ENCODE data around the gene GYG1.
"Not testable (repeated sequence)": the region's sequence is repeated elsewhere in the genome, so short reads cannot be mapped to it uniquely, and the experiment has no call there.

Gene GYG1

GRCh38 chr3:148987551-148987950, 3.8 kb upstream of the GYG1 start:
- DNase-seq (ENCODE audit: low spot score); FAIRE-seq: not testable (repeated sequence)

- FAIRE-seq (no peak), DNase-seq (ENCODE audit: low spot score) (no peak)
Observed at GRCh38 chr3:148990236-148990635, 1.1 kb upstream of the GYG1 start.

- peak; percentile 31 for DNase-seq (ENCODE audit: low spot score)
- no peak for FAIRE-seq
Observed at GRCh38 chr3:148992027-148992634, 791 bp downstream of the GYG1 start.

GRCh38 chr3:148992635-148993255, 1.4 kb downstream of the GYG1 start:
- DNase-seq (ENCODE audit: low spot score), result no peak
- no peak for FAIRE-seq

- no peak for DNase-seq (ENCODE audit: low spot score)
- no peak for FAIRE-seq
Observed at GRCh38 chr3:148997623-148998022, 6.3 kb downstream of the GYG1 start.

- DNase-seq (ENCODE audit: low spot score), result no peak
- FAIRE-seq, result no peak
Observed at GRCh38 chr3:148998297-148998696, 7.0 kb downstream of the GYG1 start.

- DNase-seq (ENCODE audit: low spot score), result no peak
- no peak for FAIRE-seq
Observed at GRCh38 chr3:148998715-148999423, 7.5 kb downstream of the GYG1 start.

- DNase-seq (ENCODE audit: low spot score) (no peak), FAIRE-seq (no peak)
Observed at GRCh38 chr3:148999806-149000205, 8.5 kb downstream of the GYG1 start.

- DNase-seq (ENCODE audit: low spot score), result no peak
- FAIRE-seq, result no peak
Observed at GRCh38 chr3:149000206-149000745, 8.9 kb downstream of the GYG1 start.

GRCh38 chr3:149001727-149002126, 10.4 kb downstream of the GYG1 start:
- FAIRE-seq (no peak), DNase-seq (ENCODE audit: low spot score) (no peak)

- no peak for FAIRE-seq
Observed at GRCh38 chr3:149003653-149004305, 12.4 kb downstream of the GYG1 start.

GRCh38 chr3:149004622-149005021, 13.3 kb downstream of the GYG1 start:
- FAIRE-seq (no peak), DNase-seq (ENCODE audit: low spot score) (no peak)

More at GRCh38 chr3:149003653-149004305, 12.4 kb downstream of the GYG1 start:
- DNase-seq (ENCODE audit: low spot score), result no peak

- FAIRE-seq (no peak), DNase-seq (ENCODE audit: low spot score) (no peak)
Observed at GRCh38 chr3:149005416-149005815, 14.1 kb downstream of the GYG1 start.

GRCh38 chr3:149007567-149008257, 16.4 kb downstream of the GYG1 start:
- FAIRE-seq, result no peak
- no peak for DNase-seq (ENCODE audit: low spot score)

GRCh38 chr3:149009732-149010131, 18.4 kb downstream of the GYG1 start:
- FAIRE-seq (no peak), DNase-seq (ENCODE audit: low spot score) (no peak)

- FAIRE-seq, result no peak
- DNase-seq (ENCODE audit: low spot score), result no peak
Observed at GRCh38 chr3:149010504-149010951, 19.2 kb downstream of the GYG1 start.

- no peak for FAIRE-seq
- no peak for DNase-seq (ENCODE audit: low spot score)
Observed at GRCh38 chr3:149010966-149011365, 19.6 kb downstream of the GYG1 start.

GRCh38 chr3:149011676-149012075, 20.3 kb downstream of the GYG1 start:
- no peak for FAIRE-seq

GRCh38 chr3:149013726-149014125, 22.4 kb downstream of the GYG1 start:
- FAIRE-seq, result no peak
- DNase-seq (ENCODE audit: low spot score), result no peak

More at GRCh38 chr3:149011676-149012075, 20.3 kb downstream of the GYG1 start:
- DNase-seq (ENCODE audit: low spot score), result no peak

- DNase-seq (ENCODE audit: low spot score) (no peak), FAIRE-seq (no peak)
Observed at GRCh38 chr3:149015393-149015792, 24.1 kb downstream of the GYG1 start.

GRCh38 chr3:149016242-149016641, 24.9 kb downstream of the GYG1 start:
- FAIRE-seq, result no peak
- no peak for DNase-seq (ENCODE audit: low spot score)
